ENCODE measurements around the gene RNF207. TPM values are rescaled to one million over a fixed set of nuclear protein-coding genes. Genes with fewer than 3 reads are reported as not detected.

Gene RNF207
- total and polyA plus RNA-seq, 2 of the 4 experiments (the other 2 are of a cell fraction), result 2.7 to 17.2 TPM

GRCh38 chr1:6269720-6270400 is 63.9 kb downstream of the RNF207 start:
- Histone ChIP-seq H3K27me3 (ENCODE audit: control insufficient read depth, insufficient read depth, low read length) (no peaks in the 10 kb centered on the region), H2BK20ac (ENCODE audit: low read depth, low read length) (no peak overlapping the region), H3K9me3 (ENCODE audit: control insufficient read depth, insufficient read depth, low read length) (no peaks in the 10 kb centered on the region), H4K5ac (ENCODE audit: low read depth, low read length) (no peak overlapping the region), H3K27ac (ENCODE audit: insufficient read depth, low read length) (no peak overlapping the region), H2AFZ (replicated peaks; ENCODE audit: low read length, poor library complexity) (peak overlapping the region; percentile 46), H3K4me3 (ENCODE audit: insufficient read depth, low read depth, low read length) (no peak overlapping the region), H3K56ac (ENCODE audit: extremely low read depth, insufficient read depth, low read length) (no peak overlapping the region), H3K4me2 (ENCODE audit: low read depth, low read length) (no peak overlapping the region), H3K23ac (ENCODE audit: low read depth, low read length) (no peak overlapping the region), H3K14ac (replicated peaks; ENCODE audit: low read depth, low read length) (no peak overlapping the region), H2BK15ac (ENCODE audit: low read depth, low read length) (no peak overlapping the region), H3K9me1 (ENCODE audit: insufficient read depth, low read length) (peaks cover 7% of the 10 kb centered on the region; the same call in 1 of the 2 replicates), H3K36me3 (ENCODE audit: control insufficient read depth, insufficient read depth, low read length) (no peaks in the 10 kb centered on the region), H2BK5ac (ENCODE audit: low read depth, low read length, poor library complexity, severe bottlenecking) (no peak overlapping the region), H3K4me1 (ENCODE audit: control insufficient read depth, insufficient read depth, low read length) (peaks cover 15% of the 10 kb centered on the region), H3K18ac (ENCODE audit: low read depth, low read length) (no peak overlapping the region), H4K8ac (ENCODE audit: low read depth in 2 of 2, low read length in 2 of 2) (no peak overlapping the region), H3K9ac (ENCODE audit: low read depth, low read length) (no peak overlapping the region), H3K4ac (ENCODE audit: low read depth, low read length) (0 out of 2 replicates have a peak overlapping the region, but pooled peaks have one; percentile 1), H2AK9ac (replicated peaks; ENCODE audit: low read depth, low read length, poor library complexity) (no peak overlapping the region), H3K79me1 (ENCODE audit: low read depth in 1 of 2, low read length in 2 of 2) (peaks cover 0 to 17% of the 10 kb centered on the region in 2 experiments; a peak in 1 of 4 replicates), H4K91ac (ENCODE audit: insufficient read depth, low read depth, low read length) (no peak overlapping the region), H2AK5ac (ENCODE audit: low read depth, low read length) (no peak overlapping the region), H2BK120ac (ENCODE audit: low read depth, low read length) (no peak overlapping the region), H4K20me1 (ENCODE audit: insufficient read depth, low read length) (peaks cover 8% of the 10 kb centered on the region)
- no TSS peak for BruUV-seq (replicated peaks)
- dilution Hi-C loops (cut with HindIII; ENCODE audit: low sequenced_read_pairs, unreplicated experiment), result no loop called here
- intact Hi-C loops (cut with micrococcal nuclease), result no loop called here
- TF ChIP-seq CHD1 (IDR thresholded peaks at IDR 0.05; ENCODE audit: low read depth, low read length) (no peak), MAFK (IDR thresholded peaks at IDR 0.05; ENCODE audit: low read depth, low read length) (no peak), BHLHE40 (IDR thresholded peaks at IDR 0.05; ENCODE audit: low read depth, low read length) (no peak), USF2 (IDR thresholded peaks at IDR 0.05; ENCODE audit: low read depth, low read length) (no peak), RFX5 (IDR thresholded peaks at IDR 0.05; ENCODE audit: low read depth, low read length) (no peak), FOS (IDR thresholded peaks at IDR 0.05; ENCODE audit: low read depth, low read length) (no peak), RAD21 (IDR thresholded peaks at IDR 0.05; ENCODE audit: low read length) (no peak)
- ATAC-seq (ENCODE audit: low read depth) (peak; percentile 48; the same call in 1 of the 2 replicates), DNase-seq (no peak)
- CTCF ChIA-PET, result no interaction called here
- POLR2A ChIA-PET (ENCODE audit: unreplicated experiment), result no interaction called here
- 30% methylated on average over 2 of the region's 22 CpGs; no CpG with 5 or more reads in 1 of the 2 experiments for WGBS, 2 experiments (ENCODE audit: extremely low coverage in 2 of 2, insufficient read length in 1 of 2)
- in situ Hi-C loops (cut with MboI; ENCODE audit: low sequenced_read_pairs), result no loop called here
